Measurements from ENCODE around the gene USP3.
"Not testable (repeated sequence)": the region's sequence is repeated elsewhere in the genome, so short reads cannot be mapped to it uniquely, and the experiment has no call there.

Gene USP3

DNA sequence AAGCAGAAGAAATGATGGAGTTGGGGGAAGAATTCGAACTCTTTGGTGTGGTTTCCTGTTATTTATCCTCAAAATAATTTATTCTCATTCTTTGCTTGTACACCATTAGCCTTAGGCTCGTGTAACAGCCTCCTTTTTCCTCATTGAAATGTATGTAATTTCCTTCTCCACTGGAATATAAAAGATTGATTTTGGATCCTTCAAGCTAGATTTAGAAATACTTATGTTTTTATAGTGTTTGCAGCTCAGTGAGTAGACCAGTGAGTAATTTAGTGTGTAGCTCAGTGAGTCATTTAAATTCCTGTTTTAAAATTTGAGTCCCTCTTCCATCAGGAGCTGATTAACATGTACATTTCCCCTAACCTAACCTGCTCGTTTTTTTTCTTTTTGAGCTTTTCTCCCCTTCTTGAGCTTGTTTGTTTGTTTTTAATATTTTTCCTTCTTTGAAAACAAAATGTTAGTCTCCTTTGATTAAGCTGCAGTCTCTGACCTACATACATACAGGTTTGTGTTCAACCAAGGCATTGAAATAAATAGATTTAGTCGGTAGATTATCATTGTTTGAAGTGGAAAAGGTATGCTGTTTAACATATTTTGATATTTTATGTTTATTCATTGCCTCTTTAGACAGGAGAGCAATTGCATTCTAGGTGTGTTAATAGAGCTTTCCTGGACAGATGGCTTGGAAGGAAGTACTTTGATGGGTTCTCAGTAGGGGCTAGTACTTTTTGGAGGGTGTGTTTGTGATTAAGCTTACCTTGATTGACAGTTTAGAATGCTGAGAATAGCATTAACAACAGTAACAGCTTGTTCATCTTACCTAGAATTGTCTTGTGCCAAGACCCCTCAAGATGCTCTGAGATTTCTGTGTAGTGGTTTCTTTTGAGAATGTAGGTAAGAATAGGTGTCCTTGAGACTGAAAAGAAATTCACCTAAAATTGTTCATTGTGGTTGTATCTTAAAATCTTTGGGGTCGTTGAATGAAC lies 5.9 kb downstream of the USP3 start:
- DNase-seq (ENCODE audit: low read depth in 4 of 4, low spot score in 1 of 4), result no peak

DNA sequence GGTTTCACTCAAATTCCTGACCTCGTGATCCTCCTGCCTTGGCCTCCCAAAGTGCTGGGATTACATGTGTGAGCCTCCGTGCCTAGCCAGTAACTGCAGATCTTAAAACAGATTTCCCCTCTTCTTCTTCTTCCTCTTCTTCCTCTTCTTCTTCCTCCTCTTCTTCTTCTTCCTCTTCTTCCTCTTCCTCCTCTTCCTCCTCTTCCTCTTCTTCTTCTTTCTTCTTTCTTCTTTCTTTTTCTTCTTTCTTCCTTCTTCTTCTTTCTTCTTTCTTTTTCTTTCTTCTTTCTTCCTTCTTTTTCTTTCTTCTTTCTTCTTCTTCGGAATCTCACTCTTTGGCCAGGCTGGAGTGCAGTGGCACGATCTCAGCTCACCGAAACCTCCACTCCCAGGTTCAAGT lies 7.8 kb downstream of the USP3 start:
- DNase-seq (ENCODE audit: low read depth in 4 of 4, low spot score in 1 of 4), result no peak

DNA sequence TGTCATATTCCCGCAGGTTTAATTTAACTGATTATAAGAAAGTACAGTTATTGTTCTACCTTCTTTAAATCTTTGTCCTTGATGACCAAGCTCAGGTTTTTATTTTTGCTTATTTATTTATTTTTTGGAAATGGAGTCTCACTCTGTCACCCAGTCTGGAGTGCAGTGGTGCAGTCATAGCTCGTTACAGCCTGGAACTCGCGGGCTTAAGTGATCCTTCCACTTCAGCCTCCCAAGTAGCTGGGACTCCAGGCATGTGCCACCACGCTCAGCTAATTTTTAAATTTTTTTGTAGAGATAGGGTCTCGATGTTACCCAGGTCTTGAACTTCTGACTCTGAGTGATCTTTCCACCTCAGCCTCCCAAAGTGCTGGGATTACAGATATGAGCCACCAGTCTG lies 8.9 kb downstream of the USP3 start:
- no peak for DNase-seq (ENCODE audit: low read depth in 4 of 4, low spot score in 1 of 4)

DNA sequence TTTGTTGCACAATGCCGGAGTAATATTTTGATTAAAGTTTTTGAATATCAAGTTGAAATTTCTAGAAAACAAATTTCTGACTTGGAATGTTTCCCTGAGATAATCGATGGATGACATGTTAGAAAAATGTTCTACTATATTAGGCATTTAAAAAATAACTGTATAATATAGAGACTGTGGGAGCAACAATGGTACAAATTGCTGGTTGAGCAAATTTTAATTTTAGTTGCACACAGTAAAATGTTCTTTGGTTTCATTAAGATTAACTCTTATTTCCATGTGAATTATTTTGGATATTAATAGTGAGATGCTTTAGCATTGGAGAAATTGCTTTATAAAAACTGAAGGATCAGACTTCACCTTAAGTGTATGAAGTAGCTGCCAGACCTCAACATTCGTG lies 9.3 kb downstream of the USP3 start:
- no peak for DNase-seq (ENCODE audit: low read depth in 4 of 4, low spot score in 1 of 4)

DNA sequence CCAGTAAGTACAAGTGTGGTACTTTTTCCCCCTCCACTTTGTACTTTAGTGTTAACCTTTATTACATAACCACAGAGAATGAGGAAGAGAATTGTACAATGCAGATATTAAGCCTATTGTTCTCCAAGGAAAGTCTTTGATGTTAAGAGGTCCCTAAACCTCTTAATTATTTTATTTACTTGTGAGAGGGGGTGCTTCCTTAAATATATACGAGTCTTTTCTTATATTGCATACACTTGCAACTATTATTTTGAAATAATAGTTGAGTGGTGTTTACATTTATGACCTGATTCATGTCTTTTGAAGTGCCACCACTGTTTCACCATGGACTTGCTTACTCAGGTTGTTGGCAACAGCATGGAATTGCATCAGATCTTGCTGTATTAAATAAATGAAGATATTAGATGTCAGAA lies 10.1 kb downstream of the USP3 start:
- no peak for DNase-seq (ENCODE audit: low read depth in 4 of 4, low spot score in 1 of 4)

DNA sequence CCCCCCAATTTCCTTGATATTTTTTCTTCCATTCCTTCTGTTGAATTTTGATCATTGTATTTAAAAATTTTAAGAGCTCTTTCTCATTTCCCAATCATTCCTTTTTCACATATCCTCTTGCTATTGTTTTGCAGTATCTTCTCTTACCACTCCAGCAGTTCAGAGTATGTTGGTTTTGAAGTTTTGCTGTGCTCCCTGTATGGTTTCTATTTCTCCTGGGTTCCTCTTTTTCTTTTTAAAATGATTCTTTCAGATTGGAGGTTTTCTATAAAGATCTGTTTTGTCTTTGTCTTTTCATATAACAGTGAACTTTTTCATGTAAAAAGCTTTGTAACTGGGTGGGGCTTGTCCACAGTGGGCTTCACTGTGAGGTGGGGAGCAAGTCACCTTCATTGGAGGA lies 12.8 kb downstream of the USP3 start:
- no peak for DNase-seq (ENCODE audit: low read depth in 4 of 4, low spot score in 1 of 4)

DNA sequence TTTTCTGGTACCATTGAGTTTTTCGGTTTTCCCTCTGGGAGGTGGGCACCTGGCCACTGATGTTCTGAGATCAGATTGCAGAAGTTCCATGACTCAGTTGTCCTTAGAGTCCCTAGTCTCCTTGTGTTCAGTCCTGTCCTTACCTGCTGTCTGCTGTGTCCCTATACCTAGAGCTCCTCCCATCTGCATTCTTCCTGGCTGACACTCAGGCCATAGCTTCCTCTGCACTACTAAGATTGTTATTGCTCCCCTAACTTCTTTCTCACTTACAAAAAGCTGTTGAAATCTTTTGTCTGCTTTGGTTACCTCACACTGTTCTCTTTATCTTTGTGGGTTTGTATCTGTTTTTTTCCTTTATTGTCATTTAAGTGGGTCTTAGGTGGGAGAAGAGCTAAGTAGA lies 13.2 kb downstream of the USP3 start:
- DNase-seq (ENCODE audit: low read depth in 4 of 4, low spot score in 1 of 4), result no peak

DNA sequence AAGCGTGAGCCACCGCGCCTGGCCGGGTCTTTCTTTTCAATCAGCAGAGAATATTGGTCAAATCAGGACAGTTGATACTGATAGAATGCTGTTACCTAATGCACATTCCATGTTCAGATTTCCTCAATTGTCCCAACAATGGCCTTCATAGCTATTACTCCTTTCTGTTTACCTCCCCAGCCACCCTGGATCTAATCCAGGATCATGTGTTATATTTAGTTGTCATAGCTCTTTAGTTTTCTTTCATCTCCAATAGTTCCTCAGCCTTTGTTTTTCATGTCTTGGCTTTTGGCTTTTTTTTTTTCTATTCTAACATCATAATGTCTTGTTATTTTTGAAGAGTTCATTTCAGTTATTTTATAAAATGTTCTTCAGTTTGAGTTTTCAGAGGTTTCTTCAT lies 14.6 kb downstream of the USP3 start:
- no peak for DNase-seq (ENCODE audit: low read depth in 4 of 4, low spot score in 1 of 4)

DNA sequence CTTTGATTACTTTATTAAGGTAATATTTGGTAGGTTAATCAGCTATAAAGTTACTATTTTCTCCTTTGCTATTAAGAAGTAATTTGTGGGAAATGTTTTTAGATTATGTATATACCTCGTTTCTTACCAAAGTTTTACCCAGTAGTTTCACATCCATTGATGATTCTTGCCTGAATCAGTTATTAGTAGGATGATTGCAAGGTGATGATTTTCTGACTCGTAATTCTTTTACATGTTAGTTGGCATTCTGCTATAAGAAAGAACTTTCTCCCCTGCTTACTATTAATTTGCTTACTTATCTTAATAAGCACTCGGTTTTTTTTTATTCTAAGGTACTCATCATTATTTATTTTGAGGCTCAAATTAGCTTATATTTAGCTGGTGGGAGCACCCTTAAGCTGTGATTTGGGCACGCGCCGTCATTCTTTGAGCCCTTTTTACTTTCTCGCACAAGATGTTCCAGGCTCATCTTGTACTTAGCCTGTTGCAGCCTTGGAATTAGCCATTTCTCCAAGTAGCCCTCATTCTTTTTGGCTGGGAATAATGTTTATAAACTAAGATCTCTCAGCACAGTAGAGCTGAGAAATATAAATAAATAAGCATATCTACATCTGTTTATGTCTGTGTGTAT lies 15.3 kb downstream of the USP3 start:
- no peak for DNase-seq (ENCODE audit: low read depth in 4 of 4, low spot score in 1 of 4)

DNA sequence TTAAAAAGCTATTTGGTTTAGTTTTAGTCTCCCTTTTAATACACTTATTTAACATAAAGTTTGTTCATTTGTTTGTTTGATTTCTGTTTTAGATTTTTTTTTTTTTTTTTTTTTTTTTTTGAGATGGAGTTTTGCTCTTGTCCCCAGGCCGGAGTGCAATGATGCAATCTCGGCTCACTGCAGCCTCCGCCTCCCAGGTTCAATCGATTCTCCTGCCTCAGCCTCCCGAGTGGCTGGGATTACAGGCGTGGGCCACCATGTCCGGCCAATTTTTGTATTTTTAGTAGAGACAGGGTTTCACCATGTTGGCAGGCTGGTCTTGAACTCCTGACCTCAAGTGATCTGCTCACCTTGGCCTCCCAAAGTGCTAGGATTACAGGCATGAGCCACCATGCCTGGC lies 16.1 kb downstream of the USP3 start:
- DNase-seq (ENCODE audit: low read depth in 4 of 4, low spot score in 1 of 4), result not testable (repeated sequence)

DNA sequence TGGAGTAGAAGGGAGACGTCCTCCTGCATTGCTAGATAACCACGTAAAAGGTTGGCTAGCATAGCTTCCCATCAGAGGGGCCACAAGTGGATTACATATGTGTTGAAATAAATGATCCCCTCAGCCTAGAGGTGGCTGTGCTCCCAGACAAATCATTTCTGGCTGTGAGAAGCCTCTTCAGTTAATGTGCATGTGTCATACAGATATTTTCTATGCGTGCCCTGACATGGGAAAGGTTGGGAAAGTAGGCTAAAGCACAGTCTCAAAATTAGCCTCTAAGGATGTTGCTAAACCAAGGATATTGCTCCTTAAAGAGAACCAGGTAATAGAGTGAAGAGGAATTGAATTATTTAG lies 17.8 kb downstream of the USP3 start:
- no peak for DNase-seq (ENCODE audit: low read depth in 4 of 4, low spot score in 1 of 4)

DNA sequence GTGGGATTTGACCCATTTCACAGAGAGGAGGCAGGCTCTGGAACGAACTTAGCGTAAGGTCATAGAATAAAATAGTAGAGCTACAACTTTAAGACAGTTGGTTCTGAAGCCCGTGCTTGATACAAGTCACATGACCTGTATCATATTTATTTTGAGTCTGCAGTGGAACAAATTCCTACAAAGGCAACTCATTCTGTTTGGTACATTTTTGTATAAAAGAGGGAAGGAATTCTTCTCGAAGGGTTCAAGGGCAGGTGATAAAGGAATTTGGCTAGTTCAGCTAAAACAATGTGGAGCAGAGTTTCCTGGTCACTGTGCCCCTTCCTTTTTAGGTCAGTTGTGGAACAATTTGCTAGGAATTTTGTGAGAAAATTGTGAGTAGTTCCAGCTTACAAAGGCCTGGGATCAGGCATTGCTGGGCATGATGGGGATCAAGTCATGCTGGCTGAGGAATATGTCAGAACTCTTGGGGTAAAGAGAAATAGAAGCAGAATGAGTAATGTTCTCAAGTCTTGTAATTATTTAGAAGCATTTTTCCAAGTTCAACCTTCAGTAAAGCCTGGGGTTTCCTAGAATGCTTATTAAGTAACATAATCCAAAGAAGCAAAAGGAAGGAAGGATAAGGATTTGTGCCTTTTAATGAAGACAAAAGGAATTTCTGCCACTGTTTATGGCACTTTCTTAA lies 19.1 kb downstream of the USP3 start:
- no peak for DNase-seq (ENCODE audit: low read depth in 4 of 4, low spot score in 1 of 4)

DNA sequence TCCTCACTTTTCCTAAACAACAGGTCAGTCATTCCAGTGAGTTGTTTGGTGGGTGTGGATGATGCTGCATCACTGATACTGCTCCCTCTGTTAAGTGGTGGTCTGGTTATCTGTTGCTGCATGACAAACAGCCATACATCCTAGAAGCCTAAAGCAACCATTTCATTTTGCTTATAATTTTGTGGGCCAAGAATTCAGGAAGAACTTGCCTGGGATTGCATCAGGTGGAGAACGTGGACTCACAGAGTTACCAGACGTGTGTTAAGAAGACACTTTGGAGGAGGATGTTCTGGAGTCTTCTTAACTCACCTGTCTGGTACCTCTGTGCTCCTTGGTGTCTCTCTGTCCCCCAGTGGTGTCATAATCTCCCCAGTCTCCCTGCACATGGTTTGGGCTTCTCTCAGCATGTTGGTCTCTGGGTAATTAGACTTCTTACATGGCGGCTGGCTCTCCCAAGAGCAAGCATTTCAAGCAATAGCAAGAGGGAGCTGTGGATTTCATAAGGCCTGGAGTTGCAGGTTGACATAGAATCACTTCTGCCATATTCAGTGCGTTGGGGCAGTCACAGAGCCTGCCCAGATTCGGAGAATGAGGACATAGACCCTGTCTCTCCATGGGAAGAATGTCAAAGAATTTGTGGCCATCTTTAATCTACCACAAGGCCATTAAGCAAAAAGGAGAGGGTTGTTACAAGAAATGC lies 20.1 kb downstream of the USP3 start:
- DNase-seq (ENCODE audit: low read depth in 4 of 4, low spot score in 1 of 4), result no peak

DNA sequence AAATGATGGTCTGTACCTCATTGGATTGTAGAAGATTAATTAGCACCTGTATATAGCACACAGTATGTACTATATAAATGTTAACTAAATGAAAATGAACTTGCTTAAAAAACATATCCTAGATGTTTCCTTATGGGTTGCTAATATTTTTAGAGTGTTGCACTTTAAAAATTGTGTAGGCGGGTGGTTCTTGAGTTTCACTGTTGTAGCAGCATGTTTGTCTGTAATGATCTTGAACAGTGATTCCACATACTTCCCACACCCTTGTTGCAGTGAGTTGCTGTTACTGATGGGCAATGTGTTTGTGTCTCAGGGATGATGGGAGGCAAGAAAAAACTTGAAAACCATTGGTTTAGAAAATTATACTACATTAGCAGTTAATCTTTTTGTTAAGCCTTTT lies 22.0 kb downstream of the USP3 start:
- DNase-seq (ENCODE audit: low read depth in 4 of 4, low spot score in 1 of 4), result no peak

DNA sequence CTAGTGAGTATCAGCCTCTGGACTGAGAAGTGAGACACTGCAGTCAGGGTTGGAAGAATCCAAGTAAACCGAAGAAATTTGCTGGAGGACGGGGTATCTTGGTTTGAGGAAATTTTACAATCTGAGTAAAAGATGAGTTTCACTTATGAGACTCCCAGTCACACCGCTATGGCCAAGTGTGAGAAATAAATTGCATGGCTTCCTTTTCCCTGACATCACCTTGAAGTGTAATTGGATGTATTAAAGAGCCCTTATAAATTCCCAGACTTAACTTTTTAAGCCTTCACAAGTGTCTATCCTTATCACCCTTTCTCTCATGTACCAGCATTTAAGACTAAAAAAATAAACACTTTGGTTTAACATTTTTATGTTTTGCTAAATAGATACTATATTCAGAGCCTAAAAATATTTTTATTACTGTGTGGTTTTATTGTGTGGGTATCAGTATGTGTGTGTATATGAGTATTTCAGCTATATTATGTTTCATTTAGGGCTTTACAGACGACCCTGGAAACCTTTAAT lies 23.8 kb downstream of the USP3 start:
- no peak for DNase-seq (ENCODE audit: low read depth in 4 of 4, low spot score in 1 of 4)

DNA sequence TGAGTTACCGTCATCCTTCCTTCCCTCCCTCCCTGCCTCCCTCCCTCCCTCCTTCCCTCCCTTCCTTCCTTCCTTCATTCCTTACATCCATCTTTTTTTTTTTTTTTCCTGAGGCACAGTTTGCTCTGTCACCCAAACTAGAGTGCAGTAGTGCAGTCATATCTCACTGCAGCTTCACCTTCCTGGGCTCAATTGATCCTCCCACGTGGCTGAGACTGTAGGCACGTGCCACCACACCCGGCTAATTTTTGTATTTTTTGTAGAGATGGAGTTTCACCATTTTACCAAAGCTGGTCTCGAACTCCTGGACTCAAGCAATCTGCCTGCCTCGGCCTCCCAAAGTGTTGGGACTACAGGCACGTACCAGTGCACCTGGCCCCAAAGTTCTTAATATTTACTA lies 25.8 kb downstream of the USP3 start:
- DNase-seq (ENCODE audit: low read depth in 4 of 4, low spot score in 1 of 4), result no peak

DNA sequence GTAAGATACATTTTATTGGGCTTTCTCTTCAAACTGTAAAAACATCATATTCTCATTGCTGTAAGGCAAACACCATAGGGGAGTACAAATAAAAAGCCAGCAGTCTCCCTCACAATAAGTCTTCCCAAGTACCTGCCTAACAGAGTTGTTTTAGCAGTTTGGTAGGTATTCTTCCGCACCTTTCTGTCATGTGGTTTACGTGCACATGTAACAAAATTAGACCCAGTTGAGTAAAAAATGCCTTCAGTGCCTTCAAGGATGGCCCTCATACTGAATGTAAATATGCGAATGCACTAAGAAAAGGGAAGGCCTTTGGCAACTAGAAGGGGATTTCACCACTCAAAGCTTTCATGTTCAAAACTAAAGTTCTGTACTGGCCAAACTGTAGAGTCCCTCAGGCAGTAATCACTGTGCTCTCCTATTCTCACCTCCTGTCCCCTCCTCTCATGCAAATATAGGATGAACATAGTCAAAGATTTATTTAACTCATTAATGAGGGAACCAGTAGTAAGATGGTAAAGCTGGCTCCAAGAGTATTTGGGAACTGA lies 26.4 kb downstream of the USP3 start:
- DNase-seq (ENCODE audit: low read depth in 4 of 4, low spot score in 1 of 4), result no peak

DNA sequence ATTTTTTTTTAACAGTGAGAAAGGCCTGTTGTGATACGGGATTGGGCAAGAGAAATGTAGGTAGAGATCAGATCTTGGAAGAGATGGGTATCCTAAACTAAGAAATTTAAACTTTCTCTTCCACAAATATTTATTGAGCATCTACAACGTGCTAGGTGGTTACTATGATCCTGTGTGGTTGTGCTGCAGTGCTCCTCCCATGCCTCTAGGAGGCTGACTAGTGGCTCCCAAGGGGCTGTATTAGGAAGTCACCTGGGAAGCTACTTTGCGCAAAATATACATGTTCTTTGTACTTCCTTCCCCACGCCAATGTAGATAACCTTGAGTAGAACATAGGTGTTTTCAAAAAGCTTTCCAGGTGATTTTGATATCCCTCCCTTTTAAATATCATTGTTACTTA lies 27.2 kb downstream of the USP3 start:
- no peak for DNase-seq (ENCODE audit: low read depth in 4 of 4, low spot score in 1 of 4)

DNA sequence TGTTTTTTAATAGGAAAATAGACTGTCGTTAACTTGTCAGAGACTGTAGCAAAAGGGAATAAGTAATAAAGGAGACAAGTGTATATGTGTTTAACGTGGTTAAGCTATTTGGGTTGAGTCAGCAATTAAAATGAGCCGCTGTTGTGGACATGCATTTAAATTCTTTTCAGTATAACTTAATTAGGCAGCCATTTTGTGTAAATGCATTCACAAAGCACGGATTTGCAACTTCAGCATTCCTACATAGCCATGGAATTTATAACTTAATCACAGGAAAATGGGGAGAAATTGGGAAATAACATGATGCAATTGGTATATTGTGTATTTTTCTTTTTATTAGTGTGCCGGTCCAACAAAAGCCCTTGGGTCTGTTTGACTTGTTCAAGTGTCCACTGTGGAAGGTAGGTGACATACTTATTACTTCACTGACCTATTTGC lies 27.9 kb downstream of the USP3 start:
- no peak for DNase-seq (ENCODE audit: low read depth in 4 of 4, low spot score in 1 of 4)

DNA sequence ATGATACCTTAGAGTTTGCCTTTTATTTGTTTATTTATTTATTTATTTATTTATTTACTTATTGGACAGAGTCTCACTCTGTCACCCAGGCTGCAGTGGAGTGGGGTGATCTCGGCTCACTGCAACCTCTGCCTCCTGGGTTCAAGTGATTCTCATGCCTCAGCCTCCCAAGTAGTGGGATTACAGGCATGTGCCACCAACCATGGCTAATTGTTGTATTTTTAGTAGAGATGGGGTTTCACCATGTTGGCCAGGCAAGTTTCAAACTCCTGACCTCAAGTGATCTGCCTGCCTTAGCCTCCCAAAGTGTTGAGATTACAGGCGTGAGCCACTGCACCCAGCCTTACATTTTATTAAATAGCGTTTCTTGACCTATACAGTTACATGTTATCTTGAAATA lies 30.5 kb downstream of the USP3 start:
- DNase-seq (ENCODE audit: low read depth in 4 of 4, low spot score in 1 of 4), result not testable (repeated sequence)

DNA sequence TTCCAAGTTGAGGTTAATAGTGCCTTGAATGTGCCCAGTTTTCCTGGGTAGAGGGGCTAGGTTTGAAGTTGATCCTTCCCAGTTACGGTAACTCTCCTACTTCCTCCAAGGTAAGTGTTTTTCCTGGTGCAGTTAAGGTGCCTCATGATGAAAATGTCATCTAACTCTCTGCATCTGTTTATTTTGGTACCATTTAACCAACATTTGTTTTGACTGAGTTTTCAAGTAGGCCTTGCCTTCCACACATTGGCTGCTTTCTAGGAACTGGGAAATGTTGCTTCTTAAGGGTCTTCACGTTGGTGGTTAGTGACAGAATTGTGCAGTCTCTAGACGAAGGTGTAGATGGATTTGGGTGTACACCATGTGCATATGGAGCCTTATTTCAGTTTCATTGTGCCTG lies 31.3 kb downstream of the USP3 start:
- DNase-seq (ENCODE audit: low read depth in 4 of 4, low spot score in 1 of 4), result no peak

Data from stimulated activated CD4-positive, alpha-beta T cell treated with anti-CD3 and anti-CD28 coated beads, Interleukin-1b, Interleukin-23, amount 100 ng/mL, for 24 hours (primary cell).